GM12878 (cell line): ENCODE results near the gene VAC14. TPM values are rescaled to one million over a fixed set of nuclear protein-coding genes. Genes with fewer than 3 reads are reported as not detected.

ENCODE experiments used
- ATAC-seq: fragments of 200-7000 bp; cut with Tn5 transposase; 3 replicates; pipeline ENCODE4 v1.9.1; 2020; ENCODE audit warnings: mild to moderate bottlenecking, moderate library complexity
- BruUV-seq: library from RNA; stranded (reverse); fragments of 400-500 nt; replicated peaks from 2 replicates; lab custom pipeline; 2021; lab: Mats Ljungman, UMichigan
- CTCF ChIA-PET: fragments of 300-600 bp; sonication (Branson Sonifier 250); formaldehyde crosslinking; extraction: SDS; loops from one replicate; lab custom pipeline; 2021; ENCODE audit warnings: inconsistent platforms; lab: Yijun Ruan, JAX
- POLR2A ChIA-PET: fragments of 350-600 bp; formaldehyde crosslinking; extraction: SDS; loops from one replicate; lab custom pipeline; 2021; ENCODE audit warnings: inconsistent platforms; lab: Charles Lee
- RAD21 ChIA-PET: fragments of 300-600 bp; sonication (Branson Sonifier 250); formaldehyde crosslinking; loops from one replicate; lab custom pipeline; 2023; ENCODE audit warnings: antibody characterized with exemption; ENCODE audit not compliant: unreplicated experiment; lab: Charles Lee
- SMC1A ChIA-PET: fragments of 300-600 bp; sonication (Branson Sonifier 250); formaldehyde crosslinking; loops from one replicate; lab custom pipeline; 2023; ENCODE audit not compliant: unreplicated experiment, uncharacterized antibody; lab: Charles Lee
- DNase-seq: peaks from one replicate; pipeline ENCODE4 v3.0.0-alpha.2; 2011; ENCODE audit warnings: low read depth, low spot score
- FAIRE-seq: peaks from 3 replicates; lab custom pipeline; 2011; peaks lifted over from hg19 to GRCh38; lab: Jason Lieb, UNC
- H2AFZ ChIP-seq: 2 replicates; pipeline ENCODE4 v1.6.0; 2011; ENCODE audit warnings: low read depth, low read length, control low read depth; ENCODE audit not compliant: control insufficient read depth
- H3K27ac ChIP-seq: 2 replicates; pipeline ENCODE4 v1.5.1; 2011; ENCODE audit warnings: control low read depth; ENCODE audit not compliant: control insufficient read depth, insufficient read depth
- H3K27me3 ChIP-seq, 2 experiments: replicated peaks in 1 of 2; 2 replicates each; pipeline versions ENCODE4 v1.6.0 to v1.6.1; 2011; ENCODE audit warnings: low read length in 1 of 2; ENCODE audit not compliant: control insufficient read depth in 2 of 2, insufficient read depth in 2 of 2
- H3K36me3 ChIP-seq, 2 experiments: 2 replicates each; pipeline ENCODE4 v1.5.1; 2011; ENCODE audit warnings: low read length in 1 of 2; ENCODE audit not compliant: control insufficient read depth in 2 of 2, insufficient read depth in 2 of 2
- H3K4me1 ChIP-seq: 2 replicates; pipeline ENCODE4 v1.6.1; 2011; ENCODE audit warnings: mild to moderate bottlenecking, low read length, moderate library complexity, mixed read lengths; ENCODE audit not compliant: control insufficient read depth, insufficient read depth
- H3K4me2 ChIP-seq: 2 replicates; pipeline ENCODE4 v1.6.0; 2011; ENCODE audit warnings: control low read depth; ENCODE audit not compliant: control insufficient read depth, insufficient read depth
- H3K4me3 ChIP-seq: fragments of 200-600 bp; sonication (generic); 2 replicates; pipeline ENCODE4 v1.5.1; 2016
- H3K79me2 ChIP-seq: 2 replicates; pipeline ENCODE4 v1.6.0; 2011; ENCODE audit warnings: low read length; ENCODE audit not compliant: control insufficient read depth, insufficient read depth
- H3K9ac ChIP-seq: 2 replicates; pipeline ENCODE4 v1.8.0; 2011; ENCODE audit warnings: low read length, control low read depth, mixed read lengths; ENCODE audit not compliant: control insufficient read depth, insufficient read depth
- H3K9me3 ChIP-seq: replicated peaks from 3 replicates; pipeline ENCODE4 v1.5.1; 2011; ENCODE audit warnings: mild to moderate bottlenecking, low read length; ENCODE audit not compliant: control insufficient read depth, insufficient read depth
- H4K20me1 ChIP-seq: 2 replicates; pipeline ENCODE4 v1.6.0; 2011; ENCODE audit not compliant: control insufficient read depth, insufficient read depth
- BACH1 ChIP-seq: fragments of 450-650 bp; IDR thresholded peaks from 2 replicates; pipeline ENCODE4 v1.6.1; 2017; ENCODE audit warnings: mild to moderate bottlenecking, borderline replicate concordance
- CBX3 ChIP-seq: fragments of 200-600 bp; sonication (generic); IDR thresholded peaks from 2 replicates; pipeline ENCODE4 v1.6.1; 2016; ENCODE audit warnings: low read depth, borderline replicate concordance
- CHD4 ChIP-seq: fragments of 200-600 bp; sonication (generic); IDR thresholded peaks from 2 replicates; pipeline ENCODE4 v1.6.1; 2016; ENCODE audit warnings: mild to moderate bottlenecking
- JUND ChIP-seq: IDR thresholded peaks from 2 replicates; pipeline ENCODE4 v1.6.1; 2012; ENCODE audit warnings: low read depth, mild to moderate bottlenecking, low read length, improper control_type of control experiment, moderate library complexity
- MTA3 ChIP-seq: IDR thresholded peaks from 2 replicates; pipeline ENCODE4 v1.6.1; 2012; ENCODE audit warnings: low read length, inconsistent platforms, borderline replicate concordance
- NFYA ChIP-seq: IDR thresholded peaks from 2 replicates; pipeline ENCODE4 v1.6.1; 2011; ENCODE audit warnings: low read depth, mild to moderate bottlenecking, low read length, improper control_type of control experiment, borderline replicate concordance
- TCF7 ChIP-seq: IDR thresholded peaks from 2 replicates; pipeline ENCODE4 v1.6.1; 2014; ENCODE audit warnings: antibody characterized with exemption, borderline replicate concordance
- USF2 ChIP-seq: IDR thresholded peaks from 2 replicates; pipeline ENCODE4 v1.6.1; 2011; ENCODE audit warnings: low read depth, low read length, improper control_type of control experiment, borderline replicate concordance
- ZNF687 ChIP-seq: fragments of 450-650 bp; IDR thresholded peaks from 2 replicates; pipeline ENCODE4 v1.6.1; 2017; ENCODE audit warnings: mild to moderate bottlenecking, moderate library complexity
- WGBS: methylation state at CpG from one replicate; pipeline ENCODE4 v1.1.6; 2016; ENCODE audit warnings: low lambda C conversion rate; ENCODE audit not compliant: insufficient replicate concordance, insufficient coverage; ENCODE audit errors: missing lambda C conversion rate; 5-methylcytosine and 5-hydroxymethylcytosine counted together
- in situ Hi-C: fragments of 300-500 bp; cut with MboI; formaldehyde crosslinking; loops from 9 replicates; pipeline ENCODE4 v1.14.3; 2018; ENCODE audit warnings: mixed read lengths
- intact Hi-C: fragments of 100-400 bp; cut with micrococcal nuclease; formaldehyde crosslinking; loops from one replicate; pipeline ENCODE4 v1.14.2; 2022; ENCODE audit not compliant: unreplicated experiment
- polyA plus RNA-seq, 11 experiments: library from polyadenylated mRNA; depleted of rRNA in 4 of 11; unstranded in 6 of 11; stranded (reverse) in 5 of 11; fragments of >200 nt; fragmentation: Nextera tagmentation in 4 of 11; fragmentation: Illumina TruSeq in 1 of 11; extraction: Ambion mirVana in 4 of 11; extraction: Trizol in 1 of 11; gene quantifications; 1 replicate in 1 of 11; 2 replicates in 10 of 11; pipeline versions ENCODE4 v1.2.1 to v1.2.3, GENCODE V29; 2011 to 2016; ENCODE audit warnings: inconsistent platforms in 2 of 11, missing spikeins in 2 of 11, low read depth in 1 of 11
- total RNA-seq, 4 experiments: library from RNA; depleted of rRNA in 3 of 4; stranded (reverse); fragments of >200 nt in 3 of 4; fragmentation: Illumina TruSeq in 1 of 4; extraction: Trizol in 1 of 4; gene quantifications; 2 replicates each; pipeline versions ENCODE4 v1.2.1 to v1.2.3, GENCODE V29; 2013 to 2021
- TF ChIP-seq, protein P1 (sequence below): IDR thresholded peaks from 2 replicates; pipeline ENCODE4 v1.6.1; 2012; ENCODE audit warnings: low read depth, low read length, improper control_type of control experiment
- TF ChIP-seq, protein P2 (sequence below): fragments of 450-650 bp; conservative IDR thresholded peaks from 2 replicates; pipeline ENCODE4 v1.6.1; 2017; ENCODE audit warnings: mild to moderate bottlenecking, moderate library complexity

The VAC14 gene
- total and polyA plus RNA-seq, 10 of the 15 experiments (the other 5 are each of a cell fraction or from before 2014, with no cell fraction given): 1.3 to 45.5 (median 25.5) TPM

- TF ChIP-seq NFYA (no peak), BACH1 (no peak)
- TF ChIP-seq, all 136 proteins: peak for 0
These were observed 11.1 kb downstream of the VAC14 start (continued) for GRCh38 chr16:70789595-70790447.

DNA sequence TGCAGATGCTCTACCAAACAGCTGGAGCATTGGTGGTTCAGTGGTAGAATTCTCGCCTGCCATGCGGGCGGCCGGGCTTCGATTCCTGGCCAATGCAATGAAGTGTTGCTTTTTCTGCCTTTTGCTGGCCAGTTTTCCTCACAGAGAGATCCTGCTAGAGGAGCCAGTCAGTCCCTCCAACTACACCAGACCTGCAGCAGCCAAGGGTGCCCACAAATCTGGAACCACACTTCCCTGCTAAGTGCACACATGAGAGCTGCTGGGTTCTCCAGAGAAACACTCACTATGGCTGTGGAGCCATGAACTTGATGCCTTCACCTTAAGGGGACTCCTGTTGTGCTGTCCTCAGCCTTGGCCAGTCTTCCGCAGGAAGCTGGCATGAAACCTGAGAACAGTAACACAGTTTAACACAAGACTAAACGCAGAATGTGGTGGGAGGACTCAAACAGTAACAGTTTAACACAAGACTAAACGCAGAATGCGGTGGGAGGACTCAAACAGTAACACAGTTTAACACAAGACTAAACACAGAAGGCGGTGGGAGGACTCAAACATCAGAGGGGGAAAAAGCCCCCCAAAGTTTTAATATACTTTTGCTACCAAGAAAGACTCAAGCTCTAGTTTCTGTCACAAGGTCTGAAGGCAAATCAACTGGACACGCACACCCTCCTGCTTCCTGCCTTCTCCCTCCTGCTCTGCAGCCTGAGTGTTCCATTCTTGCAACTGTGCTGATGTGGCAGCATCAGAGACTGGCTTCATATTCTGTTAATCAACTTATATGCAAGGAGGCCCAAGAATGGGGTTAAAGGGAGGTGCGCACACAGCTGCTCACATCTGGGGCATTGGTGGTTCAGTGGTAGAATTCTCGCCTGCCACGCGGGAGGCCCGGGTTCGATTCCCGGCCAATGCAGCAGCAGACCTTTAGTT is 12.0 kb downstream of the VAC14 start:
- SMC1A ChIA-PET: no interaction called here
- peaks cover 18% of the 10 kb centered on the region for H3K4me1 ChIP-seq
- no peak overlapping the region for H3K4me2 ChIP-seq
- H4K20me1 ChIP-seq: no peaks in the 10 kb centered on the region
- no peak overlapping the region for H3K9ac ChIP-seq
- BruUV-seq: no TSS peak
- H3K36me3 ChIP-seq: peaks cover 14 to 17% of the 10 kb centered on the region in 2 experiments
- POLR2A ChIA-PET: no interaction called here
- 96% methylated on average over 18 of the region's 18 CpGs for WGBS
- in situ Hi-C loops (no loop called here), intact Hi-C loops (no loop called here)
- H3K27ac ChIP-seq: no peak overlapping the region
- FAIRE-seq (no peak), DNase-seq (no peak), ATAC-seq (no peak)
- no peaks in the 10 kb centered on the region for H3K9me3 ChIP-seq
- CTCF ChIA-PET: no interaction called here
- RAD21 ChIA-PET: no interaction called here
- H2AFZ ChIP-seq: no peak overlapping the region
- no peak overlapping the region for H3K4me3 ChIP-seq
- H3K79me2 ChIP-seq: peaks cover 17% of the 10 kb centered on the region
- H3K27me3 ChIP-seq: no peaks in the 10 kb centered on the region
- TF ChIP-seq CBX3 (no peak), ZNF687 (no peak), MTA3 (no peak), JUND (no peak), CHD4 (no peak), USF2 (no peak), TCF7 (no peak)
- TF ChIP-seq, protein P1, sequence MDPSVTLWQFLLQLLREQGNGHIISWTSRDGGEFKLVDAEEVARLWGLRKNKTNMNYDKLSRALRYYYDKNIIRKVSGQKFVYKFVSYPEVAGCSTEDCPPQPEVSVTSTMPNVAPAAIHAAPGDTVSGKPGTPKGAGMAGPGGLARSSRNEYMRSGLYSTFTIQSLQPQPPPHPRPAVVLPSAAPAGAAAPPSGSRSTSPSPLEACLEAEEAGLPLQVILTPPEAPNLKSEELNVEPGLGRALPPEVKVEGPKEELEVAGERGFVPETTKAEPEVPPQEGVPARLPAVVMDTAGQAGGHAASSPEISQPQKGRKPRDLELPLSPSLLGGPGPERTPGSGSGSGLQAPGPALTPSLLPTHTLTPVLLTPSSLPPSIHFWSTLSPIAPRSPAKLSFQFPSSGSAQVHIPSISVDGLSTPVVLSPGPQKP: no peak
- TF ChIP-seq, protein P2, sequence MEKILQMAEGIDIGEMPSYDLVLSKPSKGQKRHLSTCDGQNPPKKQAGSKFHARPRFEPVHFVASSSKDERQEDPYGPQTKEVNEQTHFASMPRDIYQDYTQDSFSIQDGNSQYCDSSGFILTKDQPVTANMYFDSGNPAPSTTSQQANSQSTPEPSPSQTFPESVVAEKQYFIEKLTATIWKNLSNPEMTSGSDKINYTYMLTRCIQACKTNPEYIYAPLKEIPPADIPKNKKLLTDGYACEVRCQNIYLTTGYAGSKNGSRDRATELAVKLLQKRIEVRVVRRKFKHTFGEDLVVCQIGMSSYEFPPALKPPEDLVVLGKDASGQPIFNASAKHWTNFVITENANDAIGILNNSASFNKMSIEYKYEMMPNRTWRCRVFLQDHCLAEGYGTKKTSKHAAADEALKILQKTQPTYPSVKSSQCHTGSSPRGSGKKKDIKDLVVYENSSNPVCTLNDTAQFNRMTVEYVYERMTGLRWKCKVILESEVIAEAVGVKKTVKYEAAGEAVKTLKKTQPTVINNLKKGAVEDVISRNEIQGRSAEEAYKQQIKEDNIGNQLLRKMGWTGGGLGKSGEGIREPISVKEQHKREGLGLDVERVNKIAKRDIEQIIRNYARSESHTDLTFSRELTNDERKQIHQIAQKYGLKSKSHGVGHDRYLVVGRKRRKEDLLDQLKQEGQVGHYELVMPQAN: no peak
